Cardiac septum (tissue), 1 donor: ENCODE measurements around the gene NRIP1. TPM values are rescaled to one million over a fixed set of nuclear protein-coding genes. Genes with fewer than 3 reads are reported as not detected.

Source experiments
- DNase-seq: peaks from one replicate; pipeline ENCODE4 v3.0.0-alpha.2; 2020; ENCODE audit warnings: low spot score
- intact Hi-C: fragments of 100-400 bp; cut with DNase I; formaldehyde crosslinking; loops from one replicate; pipeline ENCODE4 v1.14.0; 2022
- long read RNA-seq: library from polyadenylated mRNA; unstranded; transcript quantifications from one replicate; pipeline ENCODE4 v2.0.0, GENCODE V29; 2021
- total RNA-seq: library from RNA; stranded (reverse); fragmentation: NEBNext Ultra II Directional; extraction: Animal tissue kit (Norgen Biotek cat#: 25700); gene quantifications from one replicate; pipeline ENCODE4 v1.2.1, GENCODE V29; 2021
- donor health status: DM: no; HTN: no; CAD: no.

NRIP1 gene
- total RNA-seq, result 16.7 TPM
- long read RNA-seq, full-length matches to known transcripts, result 4 of 12 reads
- long read RNA-seq, partial matches to known transcripts, result 0 of 12 reads
- long read RNA-seq, other reads (novel, unspliced or antisense), result 8 of 12 reads

DNA sequence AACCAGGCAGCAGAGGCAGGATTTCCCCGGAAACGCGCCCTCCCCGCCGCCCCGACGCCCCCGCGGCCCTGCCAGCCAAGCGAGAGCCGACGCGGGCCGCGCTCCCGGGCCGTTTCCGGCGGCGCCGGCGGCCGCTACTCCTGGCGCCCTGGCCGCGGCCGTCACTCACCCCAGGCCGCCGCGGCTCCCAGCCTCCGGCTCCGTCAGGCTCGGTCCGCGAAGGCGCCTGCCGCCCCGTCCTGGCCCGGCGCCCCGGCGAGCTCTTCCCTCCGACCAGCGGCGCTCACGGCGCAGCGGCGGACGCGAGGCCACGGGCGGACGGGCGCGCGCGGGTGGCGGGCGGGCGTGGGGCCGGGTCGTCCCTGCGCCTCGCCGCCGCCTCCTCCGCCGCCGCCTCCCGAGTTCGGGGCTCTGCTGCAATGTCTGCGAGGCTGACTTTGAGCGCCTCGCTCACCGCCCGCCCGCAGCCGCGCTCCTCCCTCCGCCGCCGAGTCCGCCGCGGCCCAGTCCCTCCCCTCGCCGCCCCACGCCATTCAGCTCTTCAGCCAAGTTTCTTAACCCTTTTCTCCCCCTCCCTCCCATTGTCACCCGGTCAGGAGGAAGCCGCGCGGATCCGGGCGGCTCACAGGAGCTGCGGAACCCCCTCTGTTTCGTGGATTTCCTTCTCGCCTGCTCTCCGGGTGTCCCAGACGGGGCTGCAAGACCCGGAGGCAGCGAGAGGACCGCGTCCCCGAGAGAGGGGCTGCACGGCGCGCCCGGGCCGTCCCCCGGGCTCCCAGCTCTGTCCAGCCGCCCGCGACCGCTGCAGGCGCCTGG lies at the start of gene NRIP1:
Gene NRIP1 (minus strand): TSS at position 425 of the 816 bp plus-strand sequence. CDS start 96,808 bp downstream, outside the sequence.
- intact Hi-C loops, result loop anchor here (5.0 to 10.0 kb wide), 3 partner anchors 160 to 418 kb away; no protein-coding TSS in a partner anchor
- DNase-seq, result peak; percentile 96

- intact Hi-C loops, result no loop called here
- DNase-seq, result no peak
Measured at GRCh38 chr21:15112858-15113257, 48.1 kb upstream of the NRIP1 start.

- intact Hi-C loops, result no loop called here
- no peak for DNase-seq
Measured at GRCh38 chr21:15108801-15109200, 44.0 kb upstream of the NRIP1 start.

- intact Hi-C loops, result no loop called here
- no peak for DNase-seq
Measured at GRCh38 chr21:15104470-15104869, 39.7 kb upstream of the NRIP1 start.

DNA sequence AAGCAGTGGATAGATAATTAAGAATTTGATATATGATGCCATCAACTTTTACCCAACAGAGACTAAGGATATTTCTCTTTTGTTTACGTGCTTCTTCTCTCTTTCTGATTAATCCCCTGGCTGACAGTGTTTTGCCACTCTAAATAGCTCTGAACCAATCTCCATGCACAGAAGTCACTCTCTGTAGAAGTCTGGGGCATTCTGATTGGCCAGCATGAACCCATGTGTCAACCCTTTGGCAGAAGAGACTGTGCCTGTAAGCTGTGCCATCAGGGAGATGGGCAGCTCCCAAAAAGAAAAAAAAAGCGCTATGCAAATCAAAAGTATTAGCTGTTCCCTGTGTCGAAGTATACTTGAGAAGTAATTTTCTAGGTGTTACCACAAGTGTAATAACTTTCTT lies 34.1 kb upstream of the NRIP1 start:
- intact Hi-C loops, result no loop called here
- DNase-seq, result no peak

DNA sequence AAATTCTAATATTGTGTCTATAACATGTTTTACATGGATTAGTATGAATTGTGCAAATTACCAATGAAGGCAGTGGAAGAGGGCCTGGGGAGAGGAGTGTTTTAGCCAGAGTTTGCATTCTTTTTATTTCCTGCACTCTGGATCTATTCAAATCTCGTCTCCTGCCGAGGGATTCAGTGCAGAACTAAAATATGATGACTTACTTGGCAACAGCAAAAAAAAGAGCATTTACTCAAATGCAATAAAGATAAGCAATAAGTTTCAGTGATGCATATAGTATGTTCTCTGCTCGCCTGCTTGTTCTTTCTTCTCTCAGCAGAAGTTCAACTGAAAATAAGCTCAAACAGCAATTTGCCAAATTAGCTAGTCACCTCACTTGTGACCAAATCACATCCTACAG lies 33.4 kb upstream of the NRIP1 start:
- intact Hi-C loops, result no loop called here
- no peak for DNase-seq

- no peak for DNase-seq
- intact Hi-C loops, result no loop called here
Measured at GRCh38 chr21:15097580-15097979, 32.8 kb upstream of the NRIP1 start.

DNA sequence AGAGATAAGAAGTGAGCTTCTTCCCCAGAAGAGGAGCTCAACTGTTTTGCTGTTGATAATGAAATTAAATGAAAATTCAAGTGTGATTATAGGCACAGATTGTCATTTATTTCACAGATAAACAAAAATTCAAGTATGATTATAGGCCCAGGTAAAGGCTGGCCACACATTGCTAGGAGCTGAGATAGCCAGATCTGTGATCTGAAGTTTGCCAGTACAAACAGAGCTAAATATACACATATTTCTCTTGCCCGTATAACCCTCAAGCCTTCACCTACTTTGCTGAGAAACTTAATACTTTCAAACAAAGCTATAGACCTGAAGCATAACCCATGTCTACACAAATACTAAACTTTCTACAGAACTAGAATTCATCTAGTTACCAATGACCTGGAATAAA lies 31.3 kb upstream of the NRIP1 start:
- intact Hi-C loops, result no loop called here
- no peak for DNase-seq

DNA sequence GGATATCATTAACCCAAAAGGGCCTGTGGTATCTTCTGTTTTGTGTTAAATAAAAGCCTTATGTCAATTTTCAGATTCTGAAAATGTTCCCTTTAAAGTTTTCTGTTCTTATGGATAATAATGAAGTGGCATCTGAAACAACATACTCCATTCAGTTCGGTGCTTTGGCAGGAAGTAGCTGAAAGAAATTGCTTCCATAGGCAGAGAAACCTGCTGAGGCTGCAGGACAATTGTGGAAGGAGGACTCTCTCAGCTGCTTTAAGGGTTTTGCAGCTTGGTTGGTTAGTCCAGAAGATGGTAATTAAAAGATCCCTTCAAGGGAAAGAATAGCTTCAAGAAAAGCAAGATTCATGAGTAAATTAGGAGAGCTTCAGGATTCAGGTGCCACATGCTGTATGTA lies 30.5 kb upstream of the NRIP1 start:
- intact Hi-C loops, result no loop called here

GRCh38 chr21:15094706-15095105 lies 29.9 kb upstream of the NRIP1 start:
- intact Hi-C loops, result no loop called here

More for the DNA sequence above, 30.5 kb upstream of the NRIP1 start:
- no peak for DNase-seq

GRCh38 chr21:15093216-15093615 lies 28.4 kb upstream of the NRIP1 start:
- intact Hi-C loops, result no loop called here
- no peak for DNase-seq

More at GRCh38 chr21:15094706-15095105, 29.9 kb upstream of the NRIP1 start:
- no peak for DNase-seq

DNA sequence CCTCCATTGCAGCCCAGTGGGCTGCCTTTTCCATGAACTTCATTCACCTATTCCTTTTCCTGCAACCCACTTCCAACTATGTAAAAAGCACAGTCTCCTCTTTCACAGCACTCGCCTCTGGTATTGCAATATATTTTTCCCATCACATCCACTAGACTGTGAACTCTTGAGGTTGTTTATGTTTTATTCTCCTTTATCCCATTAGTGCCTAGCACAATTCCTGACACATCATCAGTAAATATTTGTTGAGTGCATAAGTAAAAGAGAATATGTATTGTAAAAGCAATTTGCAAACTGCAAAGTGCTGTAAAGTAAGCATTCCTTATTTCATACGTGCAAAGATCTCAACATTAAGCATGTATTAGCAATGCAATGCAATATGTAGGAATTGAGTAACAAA lies 27.9 kb upstream of the NRIP1 start:
- intact Hi-C loops, result no loop called here
- DNase-seq, result no peak

- intact Hi-C loops, result no loop called here
- DNase-seq, result no peak
Measured at GRCh38 chr21:15090390-15090789, 25.6 kb upstream of the NRIP1 start.

GRCh38 chr21:15088488-15088887 lies 23.7 kb upstream of the NRIP1 start:
- DNase-seq, result no peak
- intact Hi-C loops, result no loop called here

DNA sequence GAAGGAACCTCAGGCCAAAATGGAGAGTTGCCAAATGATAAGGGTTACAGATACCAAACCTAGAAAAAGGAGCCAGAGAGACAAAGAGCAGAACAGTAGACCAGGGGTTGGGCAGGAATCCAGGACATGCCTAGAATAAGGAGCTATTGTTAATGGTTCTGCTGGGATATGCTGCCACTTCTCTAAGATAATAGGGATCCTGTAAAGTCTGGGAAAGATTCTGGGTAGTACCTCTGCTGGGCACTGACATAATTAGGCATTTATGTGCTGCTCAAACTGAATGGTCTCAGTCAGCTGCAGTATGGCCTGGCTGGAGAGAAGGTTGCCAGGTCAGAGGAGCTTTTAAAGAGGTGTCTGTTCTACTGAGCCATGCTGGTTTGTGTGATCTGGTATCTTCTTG lies 19.9 kb upstream of the NRIP1 start:
- DNase-seq, result no peak
- intact Hi-C loops, result no loop called here

DNA sequence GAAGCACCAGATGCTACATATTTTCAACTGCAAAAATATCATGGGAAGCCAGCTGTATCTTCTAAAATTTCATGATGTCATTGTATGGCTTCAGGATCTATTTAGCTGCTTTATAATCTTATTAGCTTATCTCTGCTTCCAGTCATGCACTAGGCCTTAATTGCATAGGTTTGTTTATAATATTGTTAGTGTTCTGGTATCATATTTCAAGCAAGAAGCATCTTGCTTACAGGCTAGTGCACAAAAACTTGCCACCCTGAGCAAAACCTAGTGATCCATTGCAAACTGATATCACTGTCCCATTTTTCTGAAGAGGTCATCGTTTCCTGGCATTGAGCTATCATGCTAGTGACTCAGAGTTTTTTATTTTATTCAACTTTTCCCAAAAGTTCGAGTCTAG lies 15.7 kb upstream of the NRIP1 start:
- intact Hi-C loops, result no loop called here
- no peak for DNase-seq

- intact Hi-C loops, result no loop called here
- DNase-seq, result no peak
Measured at GRCh38 chr21:15079269-15079668, 14.5 kb upstream of the NRIP1 start.

DNA sequence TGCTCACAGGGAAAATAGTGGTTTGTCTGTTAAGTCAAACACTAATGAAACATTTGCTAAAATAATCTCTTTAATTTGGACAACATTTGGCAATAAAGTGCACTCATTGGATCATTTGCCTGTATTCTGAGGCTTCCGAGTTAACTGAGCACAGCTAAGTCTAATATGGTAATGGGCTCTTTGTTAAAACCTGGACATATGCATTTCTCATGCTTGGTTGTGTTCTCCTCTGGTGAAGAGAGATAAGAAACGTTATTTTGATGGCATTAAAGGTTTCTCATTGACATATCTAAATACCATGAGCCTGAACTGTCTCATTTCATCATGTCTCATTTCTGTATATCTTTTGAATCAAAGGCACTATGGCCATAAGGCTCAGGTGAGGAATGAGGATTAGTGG lies 13.4 kb upstream of the NRIP1 start:
- DNase-seq, result no peak
- intact Hi-C loops, result no loop called here

GRCh38 chr21:15077529-15078145 lies 12.8 kb upstream of the NRIP1 start:
- intact Hi-C loops, result no loop called here
- no peak for DNase-seq

GRCh38 chr21:15076730-15077129 lies 11.9 kb upstream of the NRIP1 start:
- intact Hi-C loops, result no loop called here
- DNase-seq, result no peak

- intact Hi-C loops, result no loop called here
- DNase-seq, result no peak
Measured at GRCh38 chr21:15071009-15071408, 6.2 kb upstream of the NRIP1 start.
